ENCODE results near the gene CHMP6.

CHMP6 gene

GRCh38 chr17:80996422-80997305 is 5.0 kb downstream of the CHMP6 start:
- peaks cover 24% of the 10 kb centered on the region; the same call in 1 of the 2 replicates for H3K36me3 ChIP-seq (ENCODE audit: insufficient read depth, low read length)

DNA sequence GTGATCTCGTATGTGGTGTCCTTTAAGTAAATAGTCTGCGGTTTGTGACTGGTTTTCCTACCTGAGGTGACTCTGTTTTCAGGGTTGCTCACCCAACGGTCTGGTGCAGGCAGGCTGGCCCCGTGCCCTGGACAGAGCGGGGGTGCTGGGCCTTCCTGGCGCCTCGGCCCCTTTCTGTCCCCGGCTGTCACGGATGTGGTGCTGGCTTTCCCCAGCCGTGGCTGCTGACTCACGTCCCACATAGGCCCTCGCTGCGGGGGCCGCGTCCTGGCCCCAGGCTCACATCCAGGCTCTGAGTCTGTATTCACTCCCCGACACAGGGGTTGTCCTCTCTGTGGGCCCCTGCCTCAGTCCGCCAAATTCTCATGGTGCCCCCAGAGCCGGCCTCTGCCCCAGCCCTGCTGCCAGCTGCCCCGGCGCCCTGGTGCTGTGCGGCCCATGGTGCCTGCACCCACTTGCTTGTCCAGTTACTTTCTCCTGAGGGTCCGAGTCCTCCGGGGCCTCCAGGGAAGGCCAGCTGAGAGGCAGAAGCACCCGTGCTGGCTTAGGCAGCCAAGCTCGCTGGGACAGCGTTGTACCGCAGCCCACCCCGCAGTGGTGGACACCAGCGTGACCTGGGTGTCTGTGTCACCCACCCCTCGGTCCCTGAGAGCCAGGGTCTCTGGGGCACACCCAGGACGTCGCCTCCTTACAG is 5.9 kb downstream of the CHMP6 start:
- Histone ChIP-seq H3K36me3 (ENCODE audit: insufficient read depth, low read length) (peaks cover 24% of the 10 kb centered on the region; the same call in 1 of the 2 replicates), H3F3A (ENCODE audit: low read depth) (no peaks in the 10 kb centered on the region)

More at GRCh38 chr17:80996422-80997305, 5.0 kb downstream of the CHMP6 start:
- Histone ChIP-seq H2AFZ (ENCODE audit: low read length) (no peak overlapping the region), H4K20me1 (ENCODE audit: insufficient read depth, low read length, poor library complexity, severe bottlenecking) (peaks cover 8% of the 10 kb centered on the region), H3K9me3 (ENCODE audit: insufficient read depth, low read depth, low read length) (no peaks in the 10 kb centered on the region), H3K4me1 (ENCODE audit: insufficient read depth, low read length, poor library complexity, severe bottlenecking) (peaks cover 13% of the 10 kb centered on the region), H3K9ac (ENCODE audit: low read depth, low read length, poor library complexity, severe bottlenecking) (no peak overlapping the region), H3K79me2 (ENCODE audit: insufficient read depth, low read length) (peaks cover 21% of the 10 kb centered on the region), H3F3A (ENCODE audit: low read depth) (no peaks in the 10 kb centered on the region), H3K27me3 (ENCODE audit: insufficient read depth, low read length, poor library complexity, severe bottlenecking) (no peaks in the 10 kb centered on the region), H3K9me2 (replicated peaks; ENCODE audit: low read depth, low read length) (no peaks in the 10 kb centered on the region), H3K4me2 (ENCODE audit: low read depth, low read length, poor library complexity, severe bottlenecking) (no peak overlapping the region), H3K4me3 (ENCODE audit: low read length, poor library complexity, severe bottlenecking) (no peak overlapping the region)
- TF ChIP-seq, protein P1, sequence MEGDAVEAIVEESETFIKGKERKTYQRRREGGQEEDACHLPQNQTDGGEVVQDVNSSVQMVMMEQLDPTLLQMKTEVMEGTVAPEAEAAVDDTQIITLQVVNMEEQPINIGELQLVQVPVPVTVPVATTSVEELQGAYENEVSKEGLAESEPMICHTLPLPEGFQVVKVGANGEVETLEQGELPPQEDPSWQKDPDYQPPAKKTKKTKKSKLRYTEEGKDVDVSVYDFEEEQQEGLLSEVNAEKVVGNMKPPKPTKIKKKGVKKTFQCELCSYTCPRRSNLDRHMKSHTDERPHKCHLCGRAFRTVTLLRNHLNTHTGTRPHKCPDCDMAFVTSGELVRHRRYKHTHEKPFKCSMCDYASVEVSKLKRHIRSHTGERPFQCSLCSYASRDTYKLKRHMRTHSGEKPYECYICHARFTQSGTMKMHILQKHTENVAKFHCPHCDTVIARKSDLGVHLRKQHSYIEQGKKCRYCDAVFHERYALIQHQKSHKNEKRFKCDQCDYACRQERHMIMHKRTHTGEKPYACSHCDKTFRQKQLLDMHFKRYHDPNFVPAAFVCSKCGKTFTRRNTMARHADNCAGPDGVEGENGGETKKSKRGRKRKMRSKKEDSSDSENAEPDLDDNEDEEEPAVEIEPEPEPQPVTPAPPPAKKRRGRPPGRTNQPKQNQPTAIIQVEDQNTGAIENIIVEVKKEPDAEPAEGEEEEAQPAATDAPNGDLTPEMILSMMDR (conservative IDR thresholded peaks at IDR 0.05; ENCODE audit: low read length) = no peak
- no peak for TF ChIP-seq EZH2phosphoT487 (IDR thresholded peaks at IDR 0.05; ENCODE audit: borderline replicate concordance)

GRCh38 chr17:80998118-80998747 is 6.6 kb downstream of the CHMP6 start:
- Histone ChIP-seq H3K9ac (ENCODE audit: low read depth, low read length, poor library complexity, severe bottlenecking) (no peak overlapping the region), H3K9me2 (replicated peaks; ENCODE audit: low read depth, low read length) (no peaks in the 10 kb centered on the region), H3K4me3 (ENCODE audit: low read length, poor library complexity, severe bottlenecking) (no peak overlapping the region), H3K9me3 (ENCODE audit: insufficient read depth, low read depth, low read length) (no peaks in the 10 kb centered on the region), H3K79me2 (ENCODE audit: insufficient read depth, low read length) (peaks cover 6% of the 10 kb centered on the region; the same call in 1 of the 2 replicates), H3K4me2 (ENCODE audit: low read depth, low read length, poor library complexity, severe bottlenecking) (no peak overlapping the region), H3K27me3 (ENCODE audit: insufficient read depth, low read length, poor library complexity, severe bottlenecking) (no peaks in the 10 kb centered on the region), H3F3A (ENCODE audit: low read depth) (no peaks in the 10 kb centered on the region), H3K36me3 (ENCODE audit: insufficient read depth, low read length) (peaks cover 24% of the 10 kb centered on the region; the same call in 1 of the 2 replicates), H4K20me1 (ENCODE audit: insufficient read depth, low read length, poor library complexity, severe bottlenecking) (no peaks in the 10 kb centered on the region), H2AFZ (ENCODE audit: low read length) (no peak overlapping the region), H3K4me1 (ENCODE audit: insufficient read depth, low read length, poor library complexity, severe bottlenecking) (peaks cover 5% of the 10 kb centered on the region)
- TF ChIP-seq, protein P1 (conservative IDR thresholded peaks at IDR 0.05; ENCODE audit: low read length) = no peak
- TF ChIP-seq EZH2phosphoT487 (IDR thresholded peaks at IDR 0.05; ENCODE audit: borderline replicate concordance) = no peak

More for the DNA sequence above, 5.9 kb downstream of the CHMP6 start:
- TF ChIP-seq EZH2phosphoT487 (IDR thresholded peaks at IDR 0.05; ENCODE audit: borderline replicate concordance) = no peak
- TF ChIP-seq, protein P1 (conservative IDR thresholded peaks at IDR 0.05; ENCODE audit: low read length) = no peak
- Histone ChIP-seq H4K20me1 (ENCODE audit: insufficient read depth, low read length, poor library complexity, severe bottlenecking) (peaks cover 4% of the 10 kb centered on the region), H3K9me2 (replicated peaks; ENCODE audit: low read depth, low read length) (no peaks in the 10 kb centered on the region), H3K27me3 (ENCODE audit: insufficient read depth, low read length, poor library complexity, severe bottlenecking) (no peaks in the 10 kb centered on the region), H3K4me2 (ENCODE audit: low read depth, low read length, poor library complexity, severe bottlenecking) (no peak overlapping the region), H3K9ac (ENCODE audit: low read depth, low read length, poor library complexity, severe bottlenecking) (no peak overlapping the region), H3K4me1 (ENCODE audit: insufficient read depth, low read length, poor library complexity, severe bottlenecking) (peaks cover 11% of the 10 kb centered on the region), H3K4me3 (ENCODE audit: low read length, poor library complexity, severe bottlenecking) (no peak overlapping the region), H3K9me3 (ENCODE audit: insufficient read depth, low read depth, low read length) (no peaks in the 10 kb centered on the region), H2AFZ (ENCODE audit: low read length) (no peak overlapping the region), H3K79me2 (ENCODE audit: insufficient read depth, low read length) (peaks cover 13% of the 10 kb centered on the region)
